ENCODE data around the gene MTCL3.

GRCh38 chr6:127514179-127514772 is 4.9 kb downstream of the MTCL3 start:
- TF ChIP-seq, protein P1, sequence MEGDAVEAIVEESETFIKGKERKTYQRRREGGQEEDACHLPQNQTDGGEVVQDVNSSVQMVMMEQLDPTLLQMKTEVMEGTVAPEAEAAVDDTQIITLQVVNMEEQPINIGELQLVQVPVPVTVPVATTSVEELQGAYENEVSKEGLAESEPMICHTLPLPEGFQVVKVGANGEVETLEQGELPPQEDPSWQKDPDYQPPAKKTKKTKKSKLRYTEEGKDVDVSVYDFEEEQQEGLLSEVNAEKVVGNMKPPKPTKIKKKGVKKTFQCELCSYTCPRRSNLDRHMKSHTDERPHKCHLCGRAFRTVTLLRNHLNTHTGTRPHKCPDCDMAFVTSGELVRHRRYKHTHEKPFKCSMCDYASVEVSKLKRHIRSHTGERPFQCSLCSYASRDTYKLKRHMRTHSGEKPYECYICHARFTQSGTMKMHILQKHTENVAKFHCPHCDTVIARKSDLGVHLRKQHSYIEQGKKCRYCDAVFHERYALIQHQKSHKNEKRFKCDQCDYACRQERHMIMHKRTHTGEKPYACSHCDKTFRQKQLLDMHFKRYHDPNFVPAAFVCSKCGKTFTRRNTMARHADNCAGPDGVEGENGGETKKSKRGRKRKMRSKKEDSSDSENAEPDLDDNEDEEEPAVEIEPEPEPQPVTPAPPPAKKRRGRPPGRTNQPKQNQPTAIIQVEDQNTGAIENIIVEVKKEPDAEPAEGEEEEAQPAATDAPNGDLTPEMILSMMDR (conservative IDR thresholded peaks at IDR 0.05; ENCODE audit: low read depth, low read length), result no peak
- no peak for TF ChIP-seq EZH2 (IDR thresholded peaks at IDR 0.05; ENCODE audit: borderline replicate concordance, low read depth, low read length, poor library complexity, severe bottlenecking)
